ENCODE measurements around the gene ALDH4A1.

- TF ChIP-seq CTCF (IDR thresholded peaks at IDR 0.05) (no peak), POLR2A (IDR thresholded peaks at IDR 0.05) (no peak)
Observed at GRCh38 chr1:18861082-18861481, 41.3 kb downstream of the ALDH4A1 start.

Data from adrenal gland (tissue), 5 donors.